Endothelial cell of umbilical vein (primary cell): ENCODE results near the gene ADGRL3. TPM values are rescaled to one million over a fixed set of nuclear protein-coding genes. Genes with fewer than 3 reads are reported as not detected.
"Not testable (repeated sequence)": the region's sequence is repeated elsewhere in the genome, so short reads cannot be mapped to it uniquely, and the experiment has no call there.

Experiments
- BruUV-seq: library from RNA; stranded (reverse); fragments of 400-500 nt; replicated peaks from 2 replicates; lab custom pipeline; 2021; lab: Mats Ljungman, UMichigan
- CTCF ChIA-PET: fragments of 300-600, 350-600 bp; sonication (Branson Sonifier 250); formaldehyde crosslinking; loops from one replicate; lab custom pipeline; 2021; ENCODE audit warnings: antibody characterized with exemption, inconsistent platforms; lab: Charles Lee
- POLR2A ChIA-PET: fragments of 300-600, 350-600 bp; sonication (Branson Sonifier 250); formaldehyde crosslinking; loops from one replicate; lab custom pipeline; 2021; ENCODE audit warnings: antibody characterized with exemption, inconsistent platforms; lab: Charles Lee
- DNase-seq: peaks from one replicate; pipeline ENCODE4 v3.0.0-alpha.2; 2011; ENCODE audit warnings: low read depth, low spot score
- FAIRE-seq: peaks from 2 replicates; lab custom pipeline; 2011; peaks lifted over from hg19 to GRCh38; lab: Jason Lieb, UNC
- H2AFZ ChIP-seq: 2 replicates; pipeline ENCODE4 v1.6.0; 2012; ENCODE audit warnings: low read depth, low read length, control low read depth, inconsistent platforms
- H3K27ac ChIP-seq: 2 replicates; pipeline ENCODE4 v1.5.1; 2011; ENCODE audit warnings: low read depth, mild to moderate bottlenecking, control low read depth, low read length, moderate library complexity; ENCODE audit not compliant: insufficient read depth
- H3K27me3 ChIP-seq, 2 experiments: 2 replicates each; pipeline versions ENCODE4 v1.6.0 to v1.6.1; 2011; ENCODE audit warnings: low read length in 2 of 2, mixed read lengths in 1 of 2; ENCODE audit not compliant: control insufficient read depth in 2 of 2, insufficient read depth in 2 of 2
- H3K36me3 ChIP-seq, 2 experiments: 2 replicates in 1 of 2; 3 replicates in 1 of 2; pipeline ENCODE4 v1.5.1; 2011; ENCODE audit warnings: low read length in 2 of 2, mild to moderate bottlenecking in 1 of 2, moderate library complexity in 1 of 2; ENCODE audit not compliant: control insufficient read depth in 2 of 2, insufficient read depth in 2 of 2; ENCODE audit errors: extremely low read depth in 1 of 2
- H3K4me1 ChIP-seq: 3 replicates; pipeline ENCODE4 v1.5.1; 2011; ENCODE audit warnings: mild to moderate bottlenecking, low read length; ENCODE audit not compliant: control insufficient read depth, insufficient read depth; ENCODE audit errors: extremely low read depth
- H3K4me2 ChIP-seq: 2 replicates; pipeline ENCODE4 v1.6.1; 2011; ENCODE audit warnings: low read length, control low read depth, mixed read lengths; ENCODE audit not compliant: insufficient read depth
- H3K4me3 ChIP-seq, 3 experiments: fragments of 200-600 bp in 1 of 3; sonication (generic), shearing (Covaris generic) in 1 of 3; replicated peaks in 1 of 3; 2 replicates each; pipeline ENCODE4 v1.5.1; 2011 to 2016; ENCODE audit warnings: control low read depth in 3 of 3, low read length in 3 of 3, mild to moderate bottlenecking in 2 of 3, inconsistent platforms in 1 of 3, low read depth in 1 of 3, moderate library complexity in 1 of 3; ENCODE audit not compliant: insufficient read depth in 1 of 3
- H3K79me2 ChIP-seq: 2 replicates; pipeline ENCODE4 v1.6.0; 2012; ENCODE audit warnings: low read length, inconsistent platforms; ENCODE audit not compliant: control insufficient read depth, insufficient read depth
- H3K9ac ChIP-seq: replicated peaks from 2 replicates; pipeline ENCODE3; 2011; ENCODE audit warnings: low read length, control low read depth; ENCODE audit not compliant: insufficient read depth; ENCODE audit errors: extremely low read depth
- H3K9me1 ChIP-seq: replicated peaks from 3 replicates; pipeline ENCODE4 v1.6.0; 2011; ENCODE audit warnings: mild to moderate bottlenecking, low read length; ENCODE audit not compliant: control insufficient read depth, insufficient read depth; ENCODE audit errors: extremely low read depth
- H3K9me3 ChIP-seq: replicated peaks from 2 replicates; pipeline ENCODE4 v1.5.1; 2012; ENCODE audit warnings: low read length, inconsistent platforms; ENCODE audit not compliant: control insufficient read depth, insufficient read depth
- H4K20me1 ChIP-seq: replicated peaks from 2 replicates; pipeline ENCODE3; 2011; ENCODE audit warnings: mild to moderate bottlenecking, low read length; ENCODE audit not compliant: control insufficient read depth, insufficient read depth; ENCODE audit errors: extremely low read depth
- CTCF ChIP-seq, 2 donors: IDR thresholded peaks; 1 replicate in 1 of 2; 2 replicates in 1 of 2; pipeline ENCODE4 v1.5.1; 2011; ENCODE audit warnings: low read length in 2 of 2, mild to moderate bottlenecking in 2 of 2, moderate library complexity in 2 of 2, control low read depth in 1 of 2, inconsistent platforms in 1 of 2, low read depth in 1 of 2; ENCODE audit not compliant: insufficient read depth in 1 of 2; ENCODE audit errors: extremely low read depth in 1 of 2
- FOS ChIP-seq: IDR thresholded peaks from 2 replicates; pipeline ENCODE4 v1.6.1; 2011; ENCODE audit warnings: mild to moderate bottlenecking, low read length, moderate library complexity, borderline replicate concordance; ENCODE audit not compliant: insufficient read depth
- JUN ChIP-seq: IDR thresholded peaks from 2 replicates; pipeline ENCODE4 v1.6.1; 2011; ENCODE audit warnings: borderline replicate concordance, low read depth; ENCODE audit not compliant: insufficient read length, insufficient read depth
- MAX ChIP-seq: IDR thresholded peaks from 2 replicates; pipeline ENCODE4 v1.6.1; 2011; ENCODE audit not compliant: insufficient read depth, insufficient read length
- MYC ChIP-seq: IDR thresholded peaks from one replicate; pipeline ENCODE4 v1.6.1; 2011; ENCODE audit warnings: mild to moderate bottlenecking, low read depth, low read length
- POLR2A ChIP-seq: IDR thresholded peaks from 2 replicates; pipeline ENCODE4 v1.6.1; 2012; ENCODE audit warnings: low read depth, mild to moderate bottlenecking, control low read depth, low read length
- POLR2AphosphoS5 ChIP-seq: IDR thresholded peaks from 2 replicates; pipeline ENCODE4 v1.6.1; 2012; ENCODE audit warnings: low read depth, mild to moderate bottlenecking, control low read depth, low read length, moderate library complexity; ENCODE audit not compliant: insufficient read depth
- dilution Hi-C: fragments of 300-500 bp; cut with MboI; formaldehyde crosslinking; loops from one replicate; pipeline ENCODE4 v1.15.0; 2019; ENCODE audit warnings: low sequenced_read_pairs; ENCODE audit not compliant: extremely low pct_ligation_motif_present
- intact Hi-C: fragments of 100-400 bp; cut with micrococcal nuclease; formaldehyde crosslinking; loops from one replicate; pipeline ENCODE4 v1.10.0; 2022
- polyA plus RNA-seq, 4 experiments: library from polyadenylated mRNA; depleted of rRNA in 3 of 4; stranded (reverse) in 3 of 4; unstranded in 1 of 4; fragments of >200 nt; gene quantifications; 2 replicates each; pipeline versions ENCODE4 v1.2.1 to v1.2.3, GENCODE V29; 2011 to 2012; ENCODE audit warnings: missing spikeins in 1 of 4
- total RNA-seq: library from RNA; stranded (reverse); gene quantifications from 2 replicates; pipeline ENCODE4 v1.2.3, GENCODE V29; 2021

The ADGRL3 gene
- total and polyA plus RNA-seq, 2 donors (not counting 3 experiments of a cell fraction or from before 2014, with no cell fraction given) = not detected

- POLR2A ChIA-PET = no interaction called here
These were observed 563.6 kb downstream of the ADGRL3 start for GRCh38 chr4:61763682-61764081.

GRCh38 chr4:61764090-61764489 lies 564.0 kb downstream of the ADGRL3 start:
- H2AFZ ChIP-seq, H3K4me1 ChIP-seq, H3K36me3 ChIP-seq, CTCF ChIA-PET, H3K4me3 ChIP-seq, H3K4me2 ChIP-seq, H3K9ac ChIP-seq, H3K27ac ChIP-seq, H3K9me1 ChIP-seq, FAIRE-seq, POLR2A ChIA-PET, intact Hi-C loops, H3K27me3 ChIP-seq, H3K9me3 ChIP-seq, DNase-seq, dilution Hi-C loops, H4K20me1 ChIP-seq, H3K79me2 ChIP-seq, BruUV-seq: not testable (repeated sequence)

More at GRCh38 chr4:61763682-61764081, 563.6 kb downstream of the ADGRL3 start:
- no peak overlapping the region for H2AFZ ChIP-seq
- FAIRE-seq = no peak
- no peak overlapping the region for H3K4me2 ChIP-seq
- H3K4me1 ChIP-seq = no peaks in the 10 kb centered on the region
- H3K36me3 ChIP-seq = no peaks in the 10 kb centered on the region
- CTCF ChIA-PET = no interaction called here
- H3K27ac ChIP-seq = no peak overlapping the region
- DNase-seq = no peak
- no TSS peak for BruUV-seq
- no peak overlapping the region for H3K4me3 ChIP-seq
- H4K20me1 ChIP-seq = no peaks in the 10 kb centered on the region
- no peaks in the 10 kb centered on the region for H3K9me3 ChIP-seq
- intact Hi-C loops (no loop called here), dilution Hi-C loops (no loop called here)
- no peaks in the 10 kb centered on the region for H3K9me1 ChIP-seq
- no peaks in the 10 kb centered on the region for H3K79me2 ChIP-seq
- H3K27me3 ChIP-seq = no peaks in the 10 kb centered on the region
- H3K9ac ChIP-seq = no peak overlapping the region
- TF ChIP-seq MAX (no peak), POLR2A (no peak), POLR2AphosphoS5 (no peak), MYC (no peak), CTCF (IDR thresholded peaks at IDR 0.05; ENCODE audit: extremely low read depth in 1 of 2, insufficient read depth in 1 of 2, low read depth in 1 of 2, low read length in 2 of 2) (no peak), JUN (no peak), FOS (no peak)

- H3K79me2 ChIP-seq, intact Hi-C loops, H3K4me2 ChIP-seq, H2AFZ ChIP-seq, H3K27ac ChIP-seq, H3K4me3 ChIP-seq, H3K9ac ChIP-seq, H3K4me1 ChIP-seq, DNase-seq, H3K27me3 ChIP-seq, H3K9me1 ChIP-seq, dilution Hi-C loops, BruUV-seq, H4K20me1 ChIP-seq, H3K36me3 ChIP-seq, H3K9me3 ChIP-seq, POLR2A ChIA-PET, CTCF ChIA-PET, FAIRE-seq: not testable (repeated sequence)
These were observed 569.5 kb downstream of the ADGRL3 start for GRCh38 chr4:61769444-61770167.
